GM19372 (cell line): ENCODE data around the gene PCDHA1.

Experiments
- ATAC-seq: cut with Tn5 transposase; IDR thresholded peaks from one replicate; pipeline ENCODE4 v1.9.1; 2021; ENCODE audit warnings: mild to moderate bottlenecking, low read depth, moderate library complexity; ENCODE audit not compliant: unreplicated experiment

Gene PCDHA1

GRCh38 chr5:141032626-141033025 lies 246.7 kb downstream of the PCDHA1 start:
- ATAC-seq, result no peak

DNA sequence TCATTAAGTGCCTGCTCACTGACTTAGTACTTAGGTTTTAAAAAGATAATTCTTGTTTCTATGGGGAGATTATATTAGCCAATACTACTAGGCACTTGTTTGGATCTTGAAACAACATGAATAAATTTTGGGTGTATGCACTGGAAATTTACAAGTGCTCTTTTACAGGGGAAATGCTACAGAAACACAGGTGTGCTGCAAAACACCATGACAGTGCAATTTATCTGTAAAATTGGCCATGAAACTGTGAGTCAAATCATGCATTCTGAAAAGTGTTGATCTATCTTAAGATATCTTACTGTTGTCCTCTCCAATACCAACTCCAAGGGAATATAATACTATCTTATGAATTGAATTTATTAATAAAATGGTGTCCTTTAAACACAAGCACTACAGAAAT lies 253.1 kb downstream of the PCDHA1 start:
- ATAC-seq, result no peak

DNA sequence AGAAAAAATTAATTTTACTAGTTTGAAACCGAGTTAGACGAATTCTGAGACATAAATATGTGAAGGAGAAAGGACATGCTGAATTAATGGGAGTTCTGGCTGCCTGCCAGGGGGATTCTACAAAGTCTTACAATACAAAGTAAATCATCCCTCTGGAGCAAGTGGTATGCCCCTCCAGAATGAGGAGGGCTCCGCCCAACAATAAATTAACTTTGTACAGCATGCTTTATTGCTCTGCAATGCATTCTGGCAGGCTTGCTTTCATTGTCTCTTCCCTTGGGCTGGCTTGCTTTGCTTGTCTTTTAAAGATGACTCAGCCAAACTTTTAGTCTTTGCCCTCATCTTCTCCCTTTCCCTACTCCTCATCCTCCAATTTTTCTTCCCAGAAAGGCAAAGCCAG lies 253.6 kb downstream of the PCDHA1 start:
- ATAC-seq, result no peak

- ATAC-seq, result no peak
These were observed 254.3 kb downstream of the PCDHA1 start for GRCh38 chr5:141040093-141040770.

DNA sequence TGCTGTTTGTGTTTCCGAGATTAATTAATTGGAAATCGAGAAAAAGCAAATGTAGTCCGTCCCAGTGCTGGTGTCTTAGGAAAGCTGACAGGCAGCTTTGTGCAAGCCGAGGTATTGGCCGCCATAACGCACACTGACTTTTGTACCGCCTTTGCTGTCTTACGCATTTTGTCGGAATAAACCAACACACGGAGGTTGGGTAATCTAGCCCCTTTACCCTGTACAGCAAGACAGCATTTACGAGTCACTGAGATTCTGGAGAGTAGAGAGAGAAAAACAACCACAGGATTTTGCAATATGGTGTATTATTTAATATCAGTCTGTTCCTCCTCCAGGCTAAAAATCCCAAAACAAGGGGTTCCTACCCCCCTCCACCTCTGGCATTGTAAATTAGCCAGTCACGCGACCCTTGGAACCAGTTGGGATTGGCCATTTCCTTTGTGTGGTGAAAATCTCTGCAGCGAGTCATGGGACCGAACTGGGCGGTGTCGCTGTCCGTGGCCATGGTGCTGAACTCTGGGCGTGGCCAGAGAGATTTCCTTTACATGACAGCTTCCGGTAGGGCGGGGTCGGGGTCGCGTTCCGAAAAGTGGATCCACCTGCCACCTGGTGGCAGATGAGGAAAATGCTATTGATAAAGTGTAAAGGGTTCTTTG lies 255.0 kb downstream of the PCDHA1 start:
- peak; percentile 64 for ATAC-seq

DNA sequence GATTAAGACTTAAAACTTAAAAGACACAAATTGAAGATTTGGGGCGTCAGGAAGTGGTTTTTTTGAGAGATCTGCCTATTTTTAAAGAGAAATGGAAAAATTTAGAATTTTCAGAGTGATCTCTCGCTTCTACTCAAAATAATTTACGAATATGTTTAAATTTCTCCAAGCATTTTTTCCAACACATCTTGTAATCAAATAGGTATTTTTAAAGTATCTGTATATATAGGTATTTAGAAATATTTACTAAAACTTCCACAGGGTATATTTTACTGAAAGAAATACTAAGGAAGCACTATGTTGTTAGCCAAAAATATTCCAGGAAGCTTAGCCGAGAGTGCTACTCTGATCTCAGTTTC lies 255.5 kb downstream of the PCDHA1 start:
- no peak for ATAC-seq

DNA sequence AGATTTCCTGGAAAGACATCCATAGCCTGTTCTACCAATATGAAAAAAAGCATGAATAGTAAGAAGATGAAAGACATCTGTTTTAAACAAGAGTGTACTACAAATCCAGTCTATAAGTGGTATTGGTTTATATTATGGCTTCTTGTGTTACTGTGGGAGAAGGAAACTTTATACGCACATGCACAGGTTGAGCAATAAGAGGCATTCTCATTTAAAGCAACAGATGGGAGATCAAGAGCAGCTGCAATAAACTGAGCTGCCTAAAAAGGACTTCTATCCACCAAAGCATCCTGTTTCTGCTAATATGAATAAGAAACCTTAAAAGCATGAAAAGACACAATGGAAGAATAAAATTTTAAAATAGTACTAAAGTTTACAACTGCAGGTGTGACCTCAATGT lies 256.6 kb downstream of the PCDHA1 start:
- ATAC-seq, result no peak

DNA sequence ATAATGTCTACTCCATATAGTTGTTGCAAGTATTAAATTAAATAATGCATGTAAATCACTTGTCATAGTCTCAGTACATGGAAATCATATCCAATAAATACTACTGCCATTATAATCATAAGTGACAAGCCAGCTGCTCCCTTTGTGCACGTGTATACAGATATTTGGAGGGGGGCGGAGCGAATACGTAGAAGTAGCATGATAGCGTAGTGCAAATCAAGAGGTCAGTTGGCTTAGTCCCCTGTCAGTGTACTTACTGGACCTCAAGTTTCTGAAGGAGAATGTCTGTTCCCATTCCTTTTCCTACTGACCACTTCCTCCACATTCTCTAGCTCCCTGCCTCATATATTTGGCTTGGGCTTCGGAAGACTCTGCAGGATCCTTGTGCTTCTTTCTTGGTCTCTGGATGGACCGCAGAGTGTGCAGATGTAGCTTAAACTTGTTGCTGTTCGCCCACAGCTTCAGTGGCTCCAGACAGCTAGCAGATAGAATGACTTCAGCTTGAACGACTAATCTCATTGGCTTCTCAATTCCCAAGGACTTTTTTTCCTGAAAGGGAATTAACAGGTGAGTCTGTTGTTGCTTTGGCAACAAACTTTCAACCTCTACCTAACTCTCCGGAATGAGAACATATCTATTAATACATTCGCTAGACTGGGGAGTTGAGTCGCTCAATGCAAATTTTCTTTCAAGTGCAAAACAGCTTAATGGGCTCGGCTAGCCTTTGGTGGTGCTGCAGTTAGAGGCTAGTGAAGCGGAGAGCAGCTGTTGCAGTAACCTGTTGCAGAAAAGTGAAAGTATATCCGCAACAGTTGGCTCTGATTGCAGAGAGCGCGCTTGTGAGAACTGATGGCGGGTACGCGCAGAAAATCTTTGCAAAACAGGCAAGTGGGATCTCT lies 264.9 kb downstream of the PCDHA1 start, which contains the start of gene PCDHB1:
Gene PCDHB1 (plus strand): TSS at position 753 of the 899 bp plus-strand sequence. CDS start 97 bp downstream, at position 850.
- no peak for ATAC-seq

DNA sequence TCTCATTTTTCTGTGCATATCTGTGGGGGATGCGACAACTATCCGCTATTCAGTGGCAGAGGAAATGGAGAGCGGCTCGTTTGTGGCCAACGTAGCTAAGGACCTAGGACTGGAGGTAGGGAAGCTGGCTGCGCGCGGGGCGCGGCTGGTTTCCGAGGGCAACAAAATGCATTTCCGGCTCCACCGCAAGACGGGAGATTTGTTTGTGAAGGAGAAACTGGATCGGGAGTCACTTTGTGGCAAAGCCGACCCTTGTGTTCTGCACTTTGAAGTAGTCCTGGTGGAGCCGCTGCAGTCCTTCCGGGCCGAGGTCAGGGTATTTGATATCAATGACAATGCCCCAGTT lies 265.6 kb downstream of the PCDHA1 start:
- ATAC-seq, result no peak
